ENCODE results near the gene ITPR1. TPM values are rescaled to one million over a fixed set of nuclear protein-coding genes. Genes with fewer than 3 reads are reported as not detected.

The ITPR1 gene
- polyA plus RNA-seq, 2 of the 4 experiments (the other 2 are of a cell fraction), result 2.8 to 9.6 TPM

- TF ChIP-seq ELK1 (IDR thresholded peaks at IDR 0.05; ENCODE audit: low read depth, low read length) (no peak), HMGXB4 (CRISPR knock-in tag; IDR thresholded peaks at IDR 0.05; ENCODE audit: borderline replicate concordance) (no peak), TFCP2L1 (CRISPR knock-in tag; IDR thresholded peaks at IDR 0.05) (no peak)
Measured at GRCh38 chr3:4756057-4756775, 263.1 kb downstream of the ITPR1 start (continued).

GRCh38 chr3:4756855-4757574 lies 263.9 kb downstream of the ITPR1 start:
- H3K4me1 ChIP-seq, result peaks cover 13% of the 10 kb centered on the region
- TF ChIP-seq REST (IDR thresholded peaks at IDR 0.05) (no peak), EP300 (IDR thresholded peaks at IDR 0.05) (no peak), TP53 (CRISPR knock-in tag; IDR thresholded peaks at IDR 0.05) (no peak), PBX3 (IDR thresholded peaks at IDR 0.05) (no peak), KDM1A (IDR thresholded peaks at IDR 0.05; ENCODE audit: low read depth) (no peak), KDM5A (IDR thresholded peaks at IDR 0.05) (no peak), FOSL2 (IDR thresholded peaks at IDR 0.05) (no peak), FOSL2 (CRISPR knock-in tag; IDR thresholded peaks at IDR 0.05) (no peak), CHD4 (IDR thresholded peaks at IDR 0.05; ENCODE audit: borderline replicate concordance) (no peak), BHLHE40 (IDR thresholded peaks at IDR 0.05; ENCODE audit: low read depth, low read length) (no peak), EHMT2 (IDR thresholded peaks at IDR 0.05; ENCODE audit: low read depth) (no peak), HMGXB4 (CRISPR knock-in tag; IDR thresholded peaks at IDR 0.05; ENCODE audit: borderline replicate concordance) (no peak), SMC3 (IDR thresholded peaks at IDR 0.05) (no peak), FOXS1 (CRISPR knock-in tag; IDR thresholded peaks at IDR 0.05) (no peak), GATA3 (IDR thresholded peaks at IDR 0.05; ENCODE audit: borderline replicate concordance) (no peak), HOXA7 (CRISPR knock-in tag; IDR thresholded peaks at IDR 0.05) (no peak)
- no peaks in the 10 kb centered on the region for H3K9me3 ChIP-seq
- ChIA-PET POLR2A (no interaction called here), CTCF (interaction anchor here (0.6 to 1.5 kb wide), 5 partner anchors 16 to 219 kb away, joined by 3 to 8 read pairs (median 4); no protein-coding TSS in a partner anchor)
- DNase-seq (ENCODE audit: low read depth in 1 of 2, low spot score in 1 of 2), result no peak
- H3K4me3 ChIP-seq, result no peak overlapping the region
- FAIRE-seq, result no peak
- peak overlapping the region in 1 of 2 experiments; percentile 0; a peak in 1 of 6 replicates for H3K27ac ChIP-seq
- ATAC-seq, result no peak
- WGBS (ENCODE audit: missing lambda C conversion rate), result 68% methylated on average over 3 of the region's 3 CpGs
- H3K4me2 ChIP-seq, result no peak overlapping the region
